CD14-positive monocyte (primary cell): Measurements from ENCODE around the gene ADORA3. TPM values are rescaled to one million over a fixed set of nuclear protein-coding genes. Genes with fewer than 3 reads are reported as not detected.

Experiments used
- DNase-seq, 3 donors: peaks; one replicate each; pipeline ENCODE4 v3.0.0-alpha.2; 2011 to 2022
- H2AFZ ChIP-seq: 2 replicates; pipeline ENCODE4 v1.6.0; 2012; ENCODE audit warnings: mild to moderate bottlenecking, low read depth, low read length, inconsistent platforms; ENCODE audit not compliant: insufficient read depth, poor library complexity, severe bottlenecking
- H3K27ac ChIP-seq, 2 donors: 1 replicate in 1 of 2; 2 replicates in 1 of 2; pipeline ENCODE4 v1.5.1; 2012 to 2013; ENCODE audit warnings: low read length in 2 of 2, control low read depth in 1 of 2, inconsistent platforms in 1 of 2, low read depth in 1 of 2, mild to moderate bottlenecking in 1 of 2
- H3K27me3 ChIP-seq, 2 donors: one replicate each; pipeline versions ENCODE4 v1.6.0 to v1.6.1; 2011 to 2013; ENCODE audit warnings: low read length in 2 of 2; ENCODE audit not compliant: control insufficient read depth in 2 of 2, insufficient read depth in 2 of 2
- H3K36me3 ChIP-seq, 2 donors: replicated peaks in 1 of 2; 1 replicate in 1 of 2; 2 replicates in 1 of 2; pipeline versions ENCODE4 v1.5.1 to v1.6.1; 2012 to 2013; ENCODE audit warnings: low read length in 2 of 2, control low read depth in 1 of 2, inconsistent platforms in 1 of 2, mild to moderate bottlenecking in 1 of 2; ENCODE audit not compliant: insufficient read depth in 2 of 2, control insufficient read depth in 1 of 2
- H3K4me1 ChIP-seq, 2 donors: 1 replicate in 1 of 2; 2 replicates in 1 of 2; pipeline versions ENCODE4 v1.5.1 to v1.6.1; 2012 to 2013; ENCODE audit warnings: low read length in 2 of 2, control low read depth in 1 of 2, inconsistent platforms in 1 of 2, mild to moderate bottlenecking in 1 of 2, moderate library complexity in 1 of 2; ENCODE audit not compliant: insufficient read depth in 2 of 2, control insufficient read depth in 1 of 2
- H3K4me2 ChIP-seq: replicated peaks from 2 replicates; pipeline ENCODE3; 2012; ENCODE audit warnings: low read length, moderate library complexity, mild to moderate bottlenecking; ENCODE audit not compliant: poor library complexity, severe bottlenecking; ENCODE audit errors: extremely low read depth
- H3K4me3 ChIP-seq, 3 experiments: fragments of 200-600 bp in 1 of 3; sonication (generic) in 1 of 3; replicated peaks in 1 of 3; 1 replicate in 2 of 3; 2 replicates in 1 of 3; pipeline ENCODE4 v1.5.1; 2011 to 2013; ENCODE audit warnings: low read length in 3 of 3, mild to moderate bottlenecking in 3 of 3, control low read depth in 2 of 3, low read depth in 2 of 3, inconsistent platforms in 1 of 3, moderate library complexity in 1 of 3
- H3K79me2 ChIP-seq: 2 replicates; pipeline ENCODE4 v1.6.0; 2012; ENCODE audit warnings: mild to moderate bottlenecking, control low read depth, inconsistent platforms, low read length, moderate library complexity; ENCODE audit not compliant: insufficient read depth
- H3K9ac ChIP-seq: 2 replicates; pipeline ENCODE4 v1.6.0; 2017; ENCODE audit warnings: low read length, mild to moderate bottlenecking; ENCODE audit not compliant: insufficient read depth, poor library complexity, severe bottlenecking
- H3K9me3 ChIP-seq, 2 donors: replicated peaks in 1 of 2; 1 replicate in 1 of 2; 2 replicates in 1 of 2; pipeline versions ENCODE4 v1.5.1 to v1.6.1; 2012 to 2013; ENCODE audit warnings: low read length in 2 of 2, control low read depth in 1 of 2; ENCODE audit not compliant: control insufficient read depth in 1 of 2, insufficient read depth in 1 of 2
- H4K20me1 ChIP-seq: 2 replicates; pipeline ENCODE4 v1.6.0; 2012; ENCODE audit warnings: mild to moderate bottlenecking, low read length, control low read depth, moderate library complexity; ENCODE audit not compliant: insufficient read depth
- H3K27ac Mint-ChIP-seq, 7 donors: one replicate each; pipeline ENCODE4 v1.8.0; 2020; ENCODE audit warnings: mild to moderate bottlenecking in 7 of 7, mixed read lengths in 7 of 7, moderate library complexity in 6 of 7, inconsistent platforms in 2 of 7
- H3K27me3 Mint-ChIP-seq, 3 donors: one replicate each; pipeline ENCODE4 v1.8.0; 2021 to 2022; ENCODE audit warnings: low read depth in 3 of 3, mild to moderate bottlenecking in 3 of 3, mixed read lengths in 3 of 3, moderate library complexity in 3 of 3, inconsistent platforms in 1 of 3
- H3K36me3 Mint-ChIP-seq, 2 donors: one replicate each; pipeline ENCODE4 v1.8.0; 2020; ENCODE audit warnings: mixed read lengths in 2 of 2, inconsistent platforms in 1 of 2, mild to moderate bottlenecking in 1 of 2
- H3K4me1 Mint-ChIP-seq: one replicate; pipeline ENCODE4 v1.8.0; 2020; ENCODE audit warnings: mild to moderate bottlenecking, mixed read lengths
- H3K4me3 Mint-ChIP-seq, 2 donors: one replicate each; pipeline ENCODE4 v1.8.0; 2020; ENCODE audit warnings: mild to moderate bottlenecking in 2 of 2, mixed read lengths in 2 of 2, moderate library complexity in 1 of 2
- H3K9me3 Mint-ChIP-seq, 7 donors: one replicate each; pipeline ENCODE4 v1.8.0; 2020 to 2022; ENCODE audit warnings: mixed read lengths in 7 of 7, mild to moderate bottlenecking in 6 of 7, moderate library complexity in 6 of 7, inconsistent platforms in 2 of 7
- WGBS: methylation state at CpG from one replicate; pipeline ENCODE4 v1.1.5; 2013; ENCODE audit warnings: missing lambda C conversion rate; ENCODE audit not compliant: insufficient coverage; 5-methylcytosine and 5-hydroxymethylcytosine counted together
- intact Hi-C, 2 donors: fragments of 100-400 bp; cut with micrococcal nuclease; formaldehyde crosslinking; loops; one replicate each; pipeline versions ENCODE4 v1.15.0 to v1.15.1; 2023
- polyA plus RNA-seq, 3 donors: library from polyadenylated mRNA; depleted of rRNA in 1 of 3; unstranded in 2 of 3; stranded (reverse) in 1 of 3; fragments of 300-500 nt in 2 of 3; fragments of >200 nt in 1 of 3; fragmentation: Illumina TruSeq in 2 of 3; gene quantifications; 1 replicate in 2 of 3; 2 replicates in 1 of 3; pipeline ENCODE4 v1.2.3, GENCODE V29; 2012 to 2021
- TF ChIP-seq, protein P1 (sequence below): fragments of 200-600 bp; IDR thresholded peaks from one replicate; pipeline ENCODE4 v1.8.0; 2022; ENCODE audit warnings: antibody characterized with exemption, mild to moderate bottlenecking

ADORA3 gene
- polyA plus RNA-seq, 3 donors: 1.1 to 2.7 (median 1.2) TPM

GRCh38 chr1:111515291-111516004, 12.0 kb upstream of the ADORA3 start:
- Histone ChIP-seq H3K9me3 (no peaks in the 10 kb centered on the region), H3K79me2 (no peaks in the 10 kb centered on the region), H3K4me1 (peaks cover 23 to 25% of the 10 kb centered on the region in 2 donors), H2AFZ (peak overlapping the region; percentile 95), H3K36me3 (no peaks in the 10 kb centered on the region), H3K4me3 (peak overlapping the region; percentile 44 to 85 (median 66)), H3K27ac (peak overlapping the region; percentile 68 to 83), H4K20me1 (no peaks in the 10 kb centered on the region), H3K4me2 (peak overlapping the region; percentile 93), H3K9ac (peak overlapping the region; percentile 75), H3K27me3 (no peaks in the 10 kb centered on the region)
- no peaks in the 10 kb centered on the region for H3K36me3 Mint-ChIP-seq
- TF ChIP-seq, protein P1, sequence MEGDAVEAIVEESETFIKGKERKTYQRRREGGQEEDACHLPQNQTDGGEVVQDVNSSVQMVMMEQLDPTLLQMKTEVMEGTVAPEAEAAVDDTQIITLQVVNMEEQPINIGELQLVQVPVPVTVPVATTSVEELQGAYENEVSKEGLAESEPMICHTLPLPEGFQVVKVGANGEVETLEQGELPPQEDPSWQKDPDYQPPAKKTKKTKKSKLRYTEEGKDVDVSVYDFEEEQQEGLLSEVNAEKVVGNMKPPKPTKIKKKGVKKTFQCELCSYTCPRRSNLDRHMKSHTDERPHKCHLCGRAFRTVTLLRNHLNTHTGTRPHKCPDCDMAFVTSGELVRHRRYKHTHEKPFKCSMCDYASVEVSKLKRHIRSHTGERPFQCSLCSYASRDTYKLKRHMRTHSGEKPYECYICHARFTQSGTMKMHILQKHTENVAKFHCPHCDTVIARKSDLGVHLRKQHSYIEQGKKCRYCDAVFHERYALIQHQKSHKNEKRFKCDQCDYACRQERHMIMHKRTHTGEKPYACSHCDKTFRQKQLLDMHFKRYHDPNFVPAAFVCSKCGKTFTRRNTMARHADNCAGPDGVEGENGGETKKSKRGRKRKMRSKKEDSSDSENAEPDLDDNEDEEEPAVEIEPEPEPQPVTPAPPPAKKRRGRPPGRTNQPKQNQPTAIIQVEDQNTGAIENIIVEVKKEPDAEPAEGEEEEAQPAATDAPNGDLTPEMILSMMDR: no peak
- H3K4me3 Mint-ChIP-seq: peak overlapping the region; percentile 81 to 95
- peaks cover 0 to 5% (median 1%) of the 10 kb centered on the region in 3 donors for H3K27me3 Mint-ChIP-seq
- peak overlapping the region; percentile 72 to 92 (median 85) for H3K27ac Mint-ChIP-seq
- intact Hi-C loops: loop anchor here (5.0 kb wide), 1 partner anchor 33 kb away; no protein-coding TSS in a partner anchor
- peak; percentile 46 to 58 (median 56) for DNase-seq
- H3K4me1 Mint-ChIP-seq: peaks cover 29% of the 10 kb centered on the region
- WGBS: under 1% methylated on average over 35 of the region's 40 CpGs
- H3K9me3 Mint-ChIP-seq: no peaks in the 10 kb centered on the region

GRCh38 chr1:111513410-111514020, 10.1 kb upstream of the ADORA3 start:
- Mint-ChIP-seq H3K36me3 (no peaks in the 10 kb centered on the region), H3K4me3 (no peak overlapping the region), H3K9me3 (no peaks in the 10 kb centered on the region), H3K27ac (no peak overlapping the region), H3K4me1 (peaks cover 29% of the 10 kb centered on the region), H3K27me3 (peaks cover 0 to 3% (median 1%) of the 10 kb centered on the region in 3 donors)
- no peak for DNase-seq
- Histone ChIP-seq H3K9ac (no peak overlapping the region), H3K27ac (no peak overlapping the region), H3K27me3 (no peaks in the 10 kb centered on the region), H4K20me1 (no peaks in the 10 kb centered on the region), H3K4me1 (peaks cover 38 to 41% of the 10 kb centered on the region in 2 donors), H3K9me3 (no peaks in the 10 kb centered on the region), H3K4me2 (no peak overlapping the region), H3K36me3 (no peaks in the 10 kb centered on the region), H3K79me2 (no peaks in the 10 kb centered on the region), H3K4me3 (no peak overlapping the region), H2AFZ (no peak overlapping the region)
- WGBS: 19% methylated on average over 4 of the region's 8 CpGs
- intact Hi-C loops: no loop called here
- TF ChIP-seq, protein P1: no peak
